Fibroblast of lung (primary cell): ENCODE data around the gene SCAF1. TPM values are rescaled to one million over a fixed set of nuclear protein-coding genes. Genes with fewer than 3 reads are reported as not detected.

Source experiments
- DNase-seq, 2 donors: peaks; one replicate each; pipeline versions ENCODE4 v3.0.0 to v3.0.0-alpha.2; 2010; ENCODE audit warnings: low read depth in 2 of 2
- H2AFZ ChIP-seq: 2 replicates; pipeline ENCODE4 v1.5.1; 2012; ENCODE audit warnings: low read length, control low read depth, inconsistent platforms
- H3K27ac ChIP-seq: 2 replicates; pipeline ENCODE4 v1.5.1; 2011; ENCODE audit warnings: low read length, control low read depth; ENCODE audit not compliant: insufficient read depth
- H3K27me3 ChIP-seq: 2 replicates; pipeline ENCODE4 v1.5.1; 2011; ENCODE audit warnings: mild to moderate bottlenecking, low read length; ENCODE audit not compliant: control insufficient read depth, insufficient read depth
- H3K36me3 ChIP-seq: 2 replicates; pipeline ENCODE4 v1.5.1; 2011; ENCODE audit warnings: low read length; ENCODE audit not compliant: control insufficient read depth, insufficient read depth
- H3K4me1 ChIP-seq: 2 replicates; pipeline ENCODE4 v1.5.1; 2011; ENCODE audit warnings: low read length; ENCODE audit not compliant: control insufficient read depth, insufficient read depth; ENCODE audit errors: extremely low read depth
- H3K4me2 ChIP-seq: 2 replicates; pipeline ENCODE4 v1.5.1; 2011; ENCODE audit warnings: low read length, control low read depth; ENCODE audit not compliant: insufficient read depth; ENCODE audit errors: extremely low read depth
- H3K4me3 ChIP-seq, 4 experiments: fragments of 200-600 bp in 1 of 4; sonication (generic) in 1 of 4; replicated peaks in 1 of 4; 2 replicates each; pipeline ENCODE4 v1.5.1; 2011 to 2016; ENCODE audit warnings: low read length in 4 of 4, low read depth in 3 of 4, mild to moderate bottlenecking in 3 of 4, control low read depth in 2 of 4, inconsistent platforms in 1 of 4, mixed read lengths in 1 of 4; ENCODE audit not compliant: insufficient read depth in 1 of 4; ENCODE audit errors: control extremely low read depth in 1 of 4
- H3K79me2 ChIP-seq: 2 replicates; pipeline ENCODE4 v1.5.1; 2012; ENCODE audit warnings: mild to moderate bottlenecking, low read length, inconsistent platforms; ENCODE audit not compliant: control insufficient read depth, insufficient read depth
- H3K9ac ChIP-seq: 2 replicates; pipeline ENCODE4 v1.5.1; 2011; ENCODE audit warnings: mild to moderate bottlenecking, low read length, control low read depth; ENCODE audit not compliant: insufficient read depth
- H3K9me3 ChIP-seq: 2 replicates; pipeline ENCODE4 v1.5.1; 2012; ENCODE audit warnings: low read depth, low read length; ENCODE audit not compliant: control insufficient read depth, insufficient read depth
- H4K20me1 ChIP-seq: 2 replicates; pipeline ENCODE4 v1.5.1; 2011; ENCODE audit warnings: low read length; ENCODE audit not compliant: control insufficient read depth, insufficient read depth; ENCODE audit errors: extremely low read depth
- CTCF ChIP-seq, 2 donors: IDR thresholded peaks in 1 of 2; conservative IDR thresholded peaks in 1 of 2; 1 replicate in 1 of 2; 2 replicates in 1 of 2; pipeline ENCODE4 v1.5.1; 2011 to 2012; ENCODE audit warnings: low read length in 2 of 2, control low read depth in 1 of 2, inconsistent platforms in 1 of 2, low read depth in 1 of 2, mild to moderate bottlenecking in 1 of 2
- EZH2 ChIP-seq: IDR thresholded peaks from 2 replicates; pipeline ENCODE4 v1.5.1; 2012; ENCODE audit warnings: low read length, control low read depth, mild to moderate bottlenecking; ENCODE audit errors: missing control alignments
- polyA minus RNA-seq: library from RNA; depleted of rRNA, polyadenylated mRNA; stranded (reverse); fragments of >200 nt; gene quantifications from 2 replicates; pipeline ENCODE4 v1.2.3, GENCODE V29; 2011; ENCODE audit warnings: low replicate concordance
- polyA plus RNA-seq, 2 donors: library from polyadenylated mRNA; depleted of rRNA in 1 of 2; stranded (reverse) in 1 of 2; unstranded in 1 of 2; fragments of >200 nt; gene quantifications; 2 replicates each; pipeline ENCODE4 v1.2.1, GENCODE V29; 2011 to 2012; ENCODE audit warnings: missing spikeins in 1 of 2
- total RNA-seq: library from RNA; depleted of rRNA; stranded (reverse); fragments of >200 nt; gene quantifications from 2 replicates; pipeline ENCODE4 v1.2.1, GENCODE V29; 2014

Gene SCAF1
- total RNA-seq (7.4 and 11.9 TPM in 2 replicates), polyA plus RNA-seq (8.7 and 15.5 TPM in 2 replicates), polyA minus RNA-seq (16.0 and 30.5 TPM in 2 replicates)
- polyA plus RNA-seq (2012) = 34.3 and 46.2 TPM in 2 replicates

- peak; percentile 99 for DNase-seq
- Histone ChIP-seq H2AFZ (no peak within 1 kb of the TSS), H3K4me2 (peak within 1 kb of the TSS; percentile 96), H3K9me3 (no peaks in the 10 kb centered on the region), H3K9ac (peak within 1 kb of the TSS; percentile 97), H3K27me3 (no peaks in the 10 kb centered on the region), H3K4me3 (peak within 1 kb of the TSS; percentile 80 to 99 (median 95)), H3K79me2 (peaks cover 47% of the 10 kb centered on the region), H3K36me3 (peaks cover 10% of the 10 kb centered on the region), H3K27ac (peak within 1 kb of the TSS; percentile 97), H3K4me1 (peaks cover 7% of the 10 kb centered on the region), H4K20me1 (no peaks in the 10 kb centered on the region)
- TF ChIP-seq CTCF (conservative IDR thresholded peaks at IDR 0.05 in 1 of 2, IDR thresholded peaks at IDR 0.05 in 1 of 2; ENCODE audit: low read depth in 1 of 2, low read length in 2 of 2) = no peak
- no peak for TF ChIP-seq EZH2
Measured at GRCh38 chr19:49641688-49642491, at the start of gene SCAF1. TSS of gene SCAF1 (plus strand) at chr19:49642209. CDS start at chr19:49645027, 2,818 bp downstream.

DNA sequence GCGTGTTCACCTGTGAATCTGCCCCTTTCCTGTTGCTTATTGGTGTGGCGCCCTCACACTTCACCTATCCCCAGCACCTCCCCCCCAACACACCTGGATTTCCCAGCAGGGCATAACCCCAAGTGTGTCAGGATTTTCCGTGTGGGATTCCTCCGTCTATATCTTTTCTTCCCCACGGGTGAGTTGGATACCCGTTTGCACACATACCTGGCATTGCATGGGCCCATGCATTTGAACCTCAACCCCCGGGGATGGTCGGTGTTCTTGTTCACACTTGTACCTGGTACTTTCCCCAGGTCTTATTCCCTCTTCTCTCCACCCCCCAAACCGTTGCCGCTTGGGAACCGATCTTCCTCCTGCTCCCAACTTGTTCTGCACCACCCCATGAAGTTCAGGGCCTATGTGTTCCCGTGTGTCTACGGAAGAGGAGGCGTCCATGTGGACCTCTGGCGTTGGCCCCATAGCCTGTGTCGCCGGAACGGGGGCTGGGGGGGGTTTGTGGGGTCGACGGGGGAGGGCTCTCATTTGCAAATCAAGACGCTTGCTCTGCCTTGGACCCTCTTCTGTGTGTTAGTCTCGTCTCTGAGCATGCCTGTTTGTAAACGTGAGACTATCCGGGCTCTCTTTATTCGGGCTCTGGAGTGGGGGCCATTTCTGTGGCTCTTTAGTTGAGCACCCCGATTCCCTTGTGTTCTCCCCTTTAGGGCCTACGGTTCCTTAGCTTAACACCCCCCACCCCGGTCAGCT, 49.4 kb upstream of the SCAF1 start:
- Histone ChIP-seq H3K79me2 (peaks cover 25% of the 10 kb centered on the region), H3K4me2 (peak overlapping the region; percentile 96), H3K9me3 (no peaks in the 10 kb centered on the region), H4K20me1 (no peaks in the 10 kb centered on the region), H3K27ac (peak overlapping the region; percentile 54), H3K27me3 (no peaks in the 10 kb centered on the region), H3K4me3 (peak overlapping the region; percentile 72 to 90 (median 84)), H3K36me3 (peaks cover 21% of the 10 kb centered on the region), H3K9ac (peak overlapping the region; percentile 50), H3K4me1 (peaks cover 6% of the 10 kb centered on the region), H2AFZ (no peak overlapping the region)
- no peak for TF ChIP-seq EZH2
- TF ChIP-seq CTCF (conservative IDR thresholded peaks at IDR 0.05 in 1 of 2, IDR thresholded peaks at IDR 0.05 in 1 of 2; ENCODE audit: low read depth in 1 of 2, low read length in 2 of 2) = no peak
- DNase-seq = no peak
